MCF 10A (cell line): ENCODE measurements around the gene RAB9A. TPM values are rescaled to one million over a fixed set of nuclear protein-coding genes. Genes with fewer than 3 reads are reported as not detected.
"Not testable (repeated sequence)": the region's sequence is repeated elsewhere in the genome, so short reads cannot be mapped to it uniquely, and the experiment has no call there.

Experiments
- BruUV-seq: library from RNA; stranded (reverse); fragments of 400-500 nt; replicated peaks from 2 replicates; lab custom pipeline; 2021; lab: Mats Ljungman, UMichigan
- CTCF ChIA-PET: fragments of 300-600 bp; sonication (Branson Sonifier 250); formaldehyde crosslinking; extraction: SDS; loops from one replicate; lab custom pipeline; 2021; ENCODE audit warnings: antibody characterized with exemption, inconsistent platforms; lab: Yijun Ruan, JAX
- POLR2A ChIA-PET: fragments of 300-600, 350-650 bp; sonication (Branson Sonifier 250); formaldehyde crosslinking; extraction: SDS; loops from one replicate; lab custom pipeline; 2020; ENCODE audit warnings: antibody characterized with exemption, inconsistent platforms; lab: Yijun Ruan, JAX
- DNase-seq: peaks from one replicate; pipeline ENCODE4 v3.0.0-alpha.2; 2018; ENCODE audit not compliant: unreplicated experiment
- H3K27ac Mint-ChIP-seq: one replicate; pipeline ENCODE4 v1.8.0; 2022; ENCODE audit warnings: mild to moderate bottlenecking, low read depth, mixed read lengths; ENCODE audit not compliant: unreplicated experiment
- H3K27me3 Mint-ChIP-seq: one replicate; pipeline ENCODE4 v1.8.0; 2022; ENCODE audit warnings: mixed read lengths; ENCODE audit not compliant: insufficient read depth, unreplicated experiment
- H3K36me3 Mint-ChIP-seq: one replicate; pipeline ENCODE4 v1.8.0; 2022; ENCODE audit warnings: mild to moderate bottlenecking, moderate library complexity, mixed read lengths; ENCODE audit not compliant: insufficient read depth, unreplicated experiment
- H3K4me1 Mint-ChIP-seq: one replicate; pipeline ENCODE4 v1.8.0; 2022; ENCODE audit warnings: mixed read lengths; ENCODE audit not compliant: insufficient read depth, unreplicated experiment
- H3K4me3 Mint-ChIP-seq: one replicate; pipeline ENCODE4 v1.8.0; 2022; ENCODE audit warnings: mild to moderate bottlenecking, moderate library complexity, mixed read lengths; ENCODE audit not compliant: unreplicated experiment
- H3K9me3 Mint-ChIP-seq: one replicate; pipeline ENCODE4 v1.8.0; 2022; ENCODE audit warnings: mixed read lengths; ENCODE audit not compliant: unreplicated experiment
- CTCF ChIP-seq: fragments of 200-600 bp; IDR thresholded peaks from one replicate; pipeline ENCODE4 v1.8.0; 2022; ENCODE audit warnings: antibody characterized with exemption, mild to moderate bottlenecking; ENCODE audit not compliant: unreplicated experiment
- intact Hi-C: fragments of 100-400 bp; cut with micrococcal nuclease; formaldehyde crosslinking; loops from 2 replicates; pipeline ENCODE4 v1.14.1; 2022
- total RNA-seq: library from RNA; stranded (reverse); gene quantifications from 2 replicates; pipeline ENCODE4 v1.2.3, GENCODE V29; 2022

The RAB9A gene
- total RNA-seq, 1 experiment from 2014 or later, result 32.3 TPM

GRCh38 chrX:13647709-13648212 lies 41.2 kb upstream of the RAB9A start:
- Mint-ChIP-seq H3K9me3 (no peaks in the 10 kb centered on the region), H3K36me3 (no peaks in the 10 kb centered on the region), H3K27me3 (peaks cover 65% of the 10 kb centered on the region), H3K4me3 (no peak overlapping the region), H3K27ac (no peak overlapping the region), H3K4me1 (peaks cover 13% of the 10 kb centered on the region)
- ChIA-PET CTCF (interaction anchor here (0.6 to 5.7 kb wide), 3 partner anchors 92 to 143 kb away, joined by 4 to 185 read pairs (median 61); no protein-coding TSS in a partner anchor), POLR2A (no interaction called here)
- BruUV-seq, result no TSS peak
- peak; percentile 52 for DNase-seq
- TF ChIP-seq CTCF, result no peak
- intact Hi-C loops, result loop anchor here (2.0 kb wide), 1 partner anchor 833 kb away; no protein-coding TSS in a partner anchor

GRCh38 chrX:13648336-13648735 lies 40.6 kb upstream of the RAB9A start:
- H3K27ac Mint-ChIP-seq, POLR2A ChIA-PET, H3K4me3 Mint-ChIP-seq, H3K9me3 Mint-ChIP-seq, H3K36me3 Mint-ChIP-seq, BruUV-seq, intact Hi-C loops, DNase-seq: not testable (repeated sequence)
- peaks cover 13% of the 10 kb centered on the region for H3K4me1 Mint-ChIP-seq
- CTCF ChIA-PET, result interaction anchor here (0.6 to 1.3 kb wide), 4 partner anchors 48 to 143 kb away, joined by 3 to 10 read pairs (median 4); no protein-coding TSS in a partner anchor
- peaks cover 65% of the 10 kb centered on the region for H3K27me3 Mint-ChIP-seq

- POLR2A ChIA-PET, result interaction anchor here (0.6 to 1.1 kb wide), 5 partner anchors 19 to 215 kb away, joined by 3 to 5 read pairs (median 4); partner anchors contain the start of gene RAB9A
- H3K36me3 Mint-ChIP-seq, result no peaks in the 10 kb centered on the region
- no peak overlapping the region for H3K27ac Mint-ChIP-seq
- no peak for DNase-seq
- BruUV-seq, result no TSS peak
- H3K9me3 Mint-ChIP-seq, result no peaks in the 10 kb centered on the region
- intact Hi-C loops, result loop anchor here (10.0 kb wide), 1 partner anchor 245 kb away; no protein-coding TSS in a partner anchor
- peaks cover 51% of the 10 kb centered on the region for H3K27me3 Mint-ChIP-seq
- TF ChIP-seq CTCF, result no peak
- CTCF ChIA-PET, result interaction anchor here (0.5 to 2.5 kb wide), 7 partner anchors 47 to 1712 kb away, joined by 3 to 16 read pairs (median 5); no protein-coding TSS in a partner anchor
- peaks cover 13% of the 10 kb centered on the region for H3K4me1 Mint-ChIP-seq
- no peak overlapping the region for H3K4me3 Mint-ChIP-seq
Measured at GRCh38 chrX:13649838-13650237, 39.1 kb upstream of the RAB9A start.

- Mint-ChIP-seq H3K4me1 (peaks cover 13% of the 10 kb centered on the region), H3K4me3 (no peak overlapping the region), H3K36me3 (no peaks in the 10 kb centered on the region), H3K27me3 (peaks cover 46% of the 10 kb centered on the region), H3K9me3 (no peaks in the 10 kb centered on the region), H3K27ac (no peak overlapping the region)
- CTCF ChIA-PET, result interaction anchor here (0.5 to 2.5 kb wide), 5 partner anchors 46 to 1712 kb away, joined by 3 to 16 read pairs (median 5); no protein-coding TSS in a partner anchor
- intact Hi-C loops, result loop anchor here (10.0 kb wide), 1 partner anchor 244 kb away; no protein-coding TSS in a partner anchor
- TF ChIP-seq CTCF, result no peak
- POLR2A ChIA-PET, result interaction anchor here (0.6 to 2.1 kb wide), 7 partner anchors 19 to 215 kb away, joined by 3 to 8 read pairs (median 4); partner anchors contain the start of genes OFD1, RAB9A and TRAPPC2
- BruUV-seq, result no TSS peak
- DNase-seq, result no peak
Measured at GRCh38 chrX:13650318-13650717, 38.6 kb upstream of the RAB9A start.
